Lung (tissue), 12 donors: ENCODE data around the gene HSP90B1. TPM values are rescaled to one million over a fixed set of nuclear protein-coding genes. Genes with fewer than 3 reads are reported as not detected.

Experiments
- ATAC-seq: fragments of 200-7000 bp; cut with Tn5 transposase; one replicate; pipeline ENCODE4 v1.9.1; 2020; ENCODE audit warnings: moderate number of reproducible peaks; ENCODE audit not compliant: insufficient read depth, low FRiP score
- DNase-seq, 3 donors: peaks; one replicate each; pipeline ENCODE4 v3.0.0-alpha.2; 2013 to 2017
- H3K27ac ChIP-seq, 2 donors: one replicate each; pipeline ENCODE4 v1.5.1; 2013; ENCODE audit warnings: mild to moderate bottlenecking in 2 of 2, moderate library complexity in 2 of 2, control low read depth in 1 of 2, inconsistent platforms in 1 of 2, low read depth in 1 of 2, low read length in 1 of 2
- H3K27me3 ChIP-seq, 3 donors: one replicate each; pipeline ENCODE4 v1.5.1; 2013; ENCODE audit warnings: low read length in 2 of 3; ENCODE audit not compliant: control insufficient read depth in 3 of 3, insufficient read depth in 3 of 3
- H3K36me3 ChIP-seq, 4 donors: one replicate each; pipeline ENCODE4 v1.5.1; 2013; ENCODE audit warnings: low read length in 4 of 4, mild to moderate bottlenecking in 1 of 4, moderate library complexity in 1 of 4; ENCODE audit not compliant: control insufficient read depth in 4 of 4, insufficient read depth in 4 of 4
- H3K4me1 ChIP-seq, 5 donors: one replicate each; pipeline ENCODE4 v1.5.1; 2013; ENCODE audit warnings: low read length in 5 of 5, mild to moderate bottlenecking in 2 of 5, moderate library complexity in 1 of 5; ENCODE audit not compliant: control insufficient read depth in 5 of 5, insufficient read depth in 5 of 5
- H3K4me3 ChIP-seq: one replicate; pipeline ENCODE4 v1.5.1; 2013; ENCODE audit warnings: mild to moderate bottlenecking, control low read depth, moderate library complexity
- H3K9ac ChIP-seq, 2 donors: one replicate each; pipeline ENCODE4 v1.5.1; 2013; ENCODE audit warnings: low read length in 2 of 2, control low read depth in 1 of 2; ENCODE audit not compliant: insufficient read depth in 1 of 2
- H3K9me3 ChIP-seq, 4 donors: one replicate each; pipeline ENCODE4 v1.5.1; 2013; ENCODE audit warnings: low read length in 3 of 4, mild to moderate bottlenecking in 1 of 4, moderate library complexity in 1 of 4; ENCODE audit not compliant: control insufficient read depth in 4 of 4, insufficient read depth in 3 of 4
- WGBS, 2 donors: extraction: QIAGEN DNeasy Blood & Tissue Kit; methylation state at CpG; one replicate each; pipeline ENCODE4 v1.1.7; 2013; 5-methylcytosine and 5-hydroxymethylcytosine counted together
- polyA plus RNA-seq, 2 donors: library from polyadenylated mRNA; stranded (reverse); fragments of 200-250 nt; gene quantifications; one replicate each; pipeline ENCODE4 v1.2.1, GENCODE V29; 2013
- total RNA-seq, 2 donors: library from RNA; depleted of rRNA in 1 of 2; stranded (reverse); fragments of >200 nt in 1 of 2; gene quantifications; one replicate each; pipeline ENCODE4 v1.2.1, GENCODE V29; 2014 to 2021
- TF ChIP-seq, protein P1 (sequence below): IDR thresholded peaks from 2 replicates; pipeline ENCODE4 v1.5.1; 2012; ENCODE audit warnings: mild to moderate bottlenecking; ENCODE audit errors: control extremely low read depth, extremely low read depth
- donor health status: control.
- donor health status: control.
- donor health status: Bipolar disorder and iron deficiency.
- donor health status: healthy.
- donor health status: DM: yes; HTN: yes; CAD: no.

The HSP90B1 gene
- total and polyA plus RNA-seq, 4 donors = 390 to 781 (median 628) TPM

DNA sequence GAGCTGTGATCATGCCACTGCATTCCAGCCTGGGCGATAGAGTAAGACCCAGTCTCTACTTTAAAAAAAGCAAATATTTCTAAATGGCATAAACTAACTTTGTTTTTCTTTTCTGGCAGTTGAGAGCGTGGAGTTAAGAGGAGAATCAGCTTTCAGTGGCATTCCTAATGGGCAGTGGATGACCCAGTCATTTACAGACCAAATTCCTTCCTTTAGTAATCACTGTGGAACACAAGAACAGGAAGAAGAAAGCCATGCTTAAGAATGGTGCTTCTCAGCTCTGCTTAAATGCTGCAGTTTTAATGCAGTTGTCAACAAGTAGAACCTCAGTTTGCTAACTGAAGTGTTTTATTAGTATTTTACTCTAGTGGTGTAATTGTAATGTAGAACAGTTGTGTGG is 56.6 kb downstream of the HSP90B1 start:
- Histone ChIP-seq H3K9ac (no peak overlapping the region), H3K9me3 (no peaks in the 10 kb centered on the region), H3K27ac (no peak overlapping the region), H3K36me3 (peaks cover 9 to 40% (median 20%) of the 10 kb centered on the region in 4 donors), H3K27me3 (no peaks in the 10 kb centered on the region), H3K4me3 (no peak overlapping the region), H3K4me1 (no peaks in the 10 kb centered on the region)
- TF ChIP-seq, protein P1, sequence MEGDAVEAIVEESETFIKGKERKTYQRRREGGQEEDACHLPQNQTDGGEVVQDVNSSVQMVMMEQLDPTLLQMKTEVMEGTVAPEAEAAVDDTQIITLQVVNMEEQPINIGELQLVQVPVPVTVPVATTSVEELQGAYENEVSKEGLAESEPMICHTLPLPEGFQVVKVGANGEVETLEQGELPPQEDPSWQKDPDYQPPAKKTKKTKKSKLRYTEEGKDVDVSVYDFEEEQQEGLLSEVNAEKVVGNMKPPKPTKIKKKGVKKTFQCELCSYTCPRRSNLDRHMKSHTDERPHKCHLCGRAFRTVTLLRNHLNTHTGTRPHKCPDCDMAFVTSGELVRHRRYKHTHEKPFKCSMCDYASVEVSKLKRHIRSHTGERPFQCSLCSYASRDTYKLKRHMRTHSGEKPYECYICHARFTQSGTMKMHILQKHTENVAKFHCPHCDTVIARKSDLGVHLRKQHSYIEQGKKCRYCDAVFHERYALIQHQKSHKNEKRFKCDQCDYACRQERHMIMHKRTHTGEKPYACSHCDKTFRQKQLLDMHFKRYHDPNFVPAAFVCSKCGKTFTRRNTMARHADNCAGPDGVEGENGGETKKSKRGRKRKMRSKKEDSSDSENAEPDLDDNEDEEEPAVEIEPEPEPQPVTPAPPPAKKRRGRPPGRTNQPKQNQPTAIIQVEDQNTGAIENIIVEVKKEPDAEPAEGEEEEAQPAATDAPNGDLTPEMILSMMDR = no peak
- no peak for DNase-seq
- WGBS, 2 donors = 93% methylated on average over 2 of the region's 2 CpGs
- ATAC-seq = no peak

DNA sequence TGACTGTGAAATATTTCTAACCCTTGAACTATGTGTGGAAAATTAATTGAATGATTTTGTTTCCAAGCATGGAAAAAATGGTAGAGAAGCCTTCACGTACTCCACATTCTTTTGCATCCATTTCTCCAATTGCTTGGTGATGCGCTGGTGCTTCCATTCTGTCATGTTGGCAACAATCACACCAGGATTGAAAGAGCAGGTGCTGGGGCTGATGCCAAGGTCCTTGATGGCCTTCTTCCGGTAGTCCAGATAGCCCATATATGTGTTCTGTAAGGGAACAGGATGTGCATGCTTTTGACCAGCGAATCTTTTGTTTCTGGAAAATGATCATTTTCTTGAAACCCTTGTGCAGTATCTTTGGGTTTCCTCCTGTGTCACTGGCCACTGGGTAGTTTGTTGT is 64.0 kb downstream of the HSP90B1 start:
- TF ChIP-seq, protein P1 = no peak
- peaks cover 0 to 8% (median 1%) of the 10 kb centered on the region in 4 donors for H3K36me3 ChIP-seq
- ATAC-seq (no peak), DNase-seq (no peak)
- H3K4me1 ChIP-seq = peaks cover 0 to 4% (median 0%) of the 10 kb centered on the region in 5 donors
- H3K27me3 ChIP-seq = no peaks in the 10 kb centered on the region
- no peak overlapping the region for H3K4me3 ChIP-seq
- peaks cover 0 to 1% (median 0%) of the 10 kb centered on the region in 4 donors for H3K9me3 ChIP-seq
- 92% methylated on average over 4 of the region's 4 CpGs for WGBS, 2 donors
- no peak overlapping the region for H3K9ac ChIP-seq
- no peak overlapping the region for H3K27ac ChIP-seq

DNA sequence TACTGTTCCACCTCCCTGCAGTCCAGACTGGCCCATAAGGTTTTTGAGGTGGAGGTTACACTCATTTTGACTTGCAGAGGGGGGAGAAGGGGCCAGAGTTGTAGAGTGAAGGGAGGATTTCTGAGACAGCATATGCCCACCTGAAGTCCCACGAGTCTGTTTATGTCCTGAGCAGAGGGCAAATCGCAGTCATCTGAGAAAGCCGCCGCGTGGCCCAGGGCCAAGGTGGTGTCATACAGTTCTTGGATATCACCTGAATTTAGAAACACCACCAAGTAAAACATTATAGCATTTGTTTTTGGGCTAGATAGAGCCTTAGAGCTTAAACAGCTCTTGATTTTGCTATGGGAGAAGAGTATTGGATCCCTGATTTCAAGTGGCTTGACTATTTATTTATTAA is 66.4 kb downstream of the HSP90B1 start:
- peaks cover 0 to under 1% (median 0%) of the 10 kb centered on the region in 4 donors for H3K36me3 ChIP-seq
- peaks cover 0 to 4% (median 0%) of the 10 kb centered on the region in 5 donors for H3K4me1 ChIP-seq
- ATAC-seq (no peak), DNase-seq (no peak)
- H3K4me3 ChIP-seq = no peak overlapping the region
- WGBS, 2 donors = 92 to 93% methylated on average over 5 of the region's 5 CpGs
- no peak overlapping the region for H3K27ac ChIP-seq
- H3K27me3 ChIP-seq = no peaks in the 10 kb centered on the region
- TF ChIP-seq, protein P1 = no peak
- H3K9me3 ChIP-seq = peaks cover 0 to 1% (median 0%) of the 10 kb centered on the region in 4 donors
- H3K9ac ChIP-seq = no peak overlapping the region

DNA sequence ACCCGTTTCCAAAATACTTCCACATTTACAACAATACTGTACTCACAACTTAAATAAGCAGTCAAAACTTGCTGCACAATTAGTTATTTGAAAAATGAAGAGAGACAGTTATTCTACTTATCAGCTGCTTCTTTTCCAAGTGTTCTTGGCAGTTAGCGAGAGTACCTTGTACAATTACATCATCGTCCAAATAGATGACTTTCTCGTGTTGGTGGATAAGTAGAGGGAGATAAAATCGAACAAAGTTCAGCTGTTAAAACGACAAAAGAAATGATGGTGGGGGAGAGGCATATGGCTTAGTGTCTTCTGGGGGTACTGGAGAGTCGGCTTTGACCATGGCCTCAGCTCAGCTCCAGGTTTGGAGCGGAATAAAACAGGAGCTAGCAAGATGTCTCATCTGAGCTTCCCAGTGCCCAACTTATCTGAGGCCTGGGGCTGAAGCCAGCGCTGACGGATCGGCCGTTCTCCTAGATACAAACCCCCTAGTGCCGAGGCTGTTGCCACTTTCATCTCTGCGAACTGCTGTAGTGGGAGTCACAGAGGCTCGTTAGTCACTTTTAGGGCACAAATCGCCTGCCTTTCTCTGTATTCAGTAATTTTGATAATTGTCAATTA is 67.2 kb downstream of the HSP90B1 start:
- Histone ChIP-seq H3K27me3 (no peaks in the 10 kb centered on the region), H3K9me3 (peaks cover 0 to 1% (median 0%) of the 10 kb centered on the region in 4 donors), H3K4me1 (peaks cover 0 to 4% (median 0%) of the 10 kb centered on the region in 5 donors), H3K4me3 (no peak overlapping the region), H3K27ac (peak overlapping the region in 1 of 2 donors; percentile 65), H3K9ac (no peak overlapping the region), H3K36me3 (no peaks in the 10 kb centered on the region)
- ATAC-seq (no peak), DNase-seq (peak in 2 of 3 donors; percentile 20 to 38)
- WGBS, 2 donors = 72 to 83% methylated on average over 16 of the region's 16 CpGs
- TF ChIP-seq, protein P1 = no peak
